ENCODE measurements around the gene SPARC.
"Not testable (repeated sequence)": the region's sequence is repeated elsewhere in the genome, so short reads cannot be mapped to it uniquely, and the experiment has no call there.

SPARC gene

GRCh38 chr5:151700820-151701219, 14.1 kb upstream of the SPARC start (continued):
- no peak for TF ChIP-seq CSRNP3 (CRISPR knock-in tag; IDR thresholded peaks at IDR 0.05)

DNA sequence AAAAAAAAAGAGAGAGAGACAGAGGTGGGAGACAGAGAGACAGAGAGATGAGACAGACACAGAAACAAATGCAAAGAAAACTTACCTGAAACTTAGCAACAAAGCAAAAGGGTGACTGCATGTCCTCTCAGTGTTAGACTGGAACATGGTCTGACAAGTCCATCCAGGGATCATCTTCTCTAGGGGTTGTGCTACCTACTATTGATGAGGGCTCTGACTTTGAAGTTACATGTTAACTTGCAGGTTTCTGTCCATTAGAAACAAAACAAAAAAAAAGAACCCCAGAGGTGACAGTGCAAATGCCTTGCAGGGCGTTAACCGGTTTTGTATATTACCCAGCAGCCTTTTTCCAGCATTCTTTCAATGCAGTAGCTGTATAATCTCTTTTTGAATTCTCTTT, 13.6 kb upstream of the SPARC start:
- no peak for ATAC-seq
- TF ChIP-seq CSDC2 (CRISPR knock-in tag; IDR thresholded peaks at IDR 0.05) (no peak), ISL1 (CRISPR knock-in tag; IDR thresholded peaks at IDR 0.05) (no peak), ARNTL (CRISPR knock-in tag; IDR thresholded peaks at IDR 0.05; ENCODE audit: borderline replicate concordance, low read depth) (no peak), BACH2 (CRISPR knock-in tag; IDR thresholded peaks at IDR 0.05; ENCODE audit: borderline replicate concordance) (no peak), TCF4 (CRISPR knock-in tag; IDR thresholded peaks at IDR 0.05; ENCODE audit: borderline replicate concordance) (no peak), ESRRG (CRISPR knock-in tag; IDR thresholded peaks at IDR 0.05) (no peak), OSR1 (CRISPR knock-in tag; IDR thresholded peaks at IDR 0.05) (no peak), PPARA (CRISPR knock-in tag; IDR thresholded peaks at IDR 0.05; ENCODE audit: borderline replicate concordance) (no peak), CSRNP3 (CRISPR knock-in tag; IDR thresholded peaks at IDR 0.05) (no peak)
- TF ChIP-seq, protein P1, sequence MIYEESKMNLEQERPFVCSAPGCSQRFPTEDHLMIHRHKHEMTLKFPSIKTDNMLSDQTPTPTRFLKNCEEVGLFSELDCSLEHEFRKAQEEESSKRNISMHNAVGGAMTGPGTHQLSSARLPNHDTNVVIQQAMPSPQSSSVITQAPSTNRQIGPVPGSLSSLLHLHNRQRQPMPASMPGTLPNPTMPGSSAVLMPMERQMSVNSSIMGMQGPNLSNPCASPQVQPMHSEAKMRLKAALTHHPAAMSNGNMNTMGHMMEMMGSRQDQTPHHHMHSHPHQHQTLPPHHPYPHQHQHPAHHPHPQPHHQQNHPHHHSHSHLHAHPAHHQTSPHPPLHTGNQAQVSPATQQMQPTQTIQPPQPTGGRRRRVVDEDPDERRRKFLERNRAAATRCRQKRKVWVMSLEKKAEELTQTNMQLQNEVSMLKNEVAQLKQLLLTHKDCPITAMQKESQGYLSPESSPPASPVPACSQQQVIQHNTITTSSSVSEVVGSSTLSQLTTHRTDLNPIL (CRISPR knock-in tag; IDR thresholded peaks at IDR 0.05; ENCODE audit: low read depth) = no peak

DNA sequence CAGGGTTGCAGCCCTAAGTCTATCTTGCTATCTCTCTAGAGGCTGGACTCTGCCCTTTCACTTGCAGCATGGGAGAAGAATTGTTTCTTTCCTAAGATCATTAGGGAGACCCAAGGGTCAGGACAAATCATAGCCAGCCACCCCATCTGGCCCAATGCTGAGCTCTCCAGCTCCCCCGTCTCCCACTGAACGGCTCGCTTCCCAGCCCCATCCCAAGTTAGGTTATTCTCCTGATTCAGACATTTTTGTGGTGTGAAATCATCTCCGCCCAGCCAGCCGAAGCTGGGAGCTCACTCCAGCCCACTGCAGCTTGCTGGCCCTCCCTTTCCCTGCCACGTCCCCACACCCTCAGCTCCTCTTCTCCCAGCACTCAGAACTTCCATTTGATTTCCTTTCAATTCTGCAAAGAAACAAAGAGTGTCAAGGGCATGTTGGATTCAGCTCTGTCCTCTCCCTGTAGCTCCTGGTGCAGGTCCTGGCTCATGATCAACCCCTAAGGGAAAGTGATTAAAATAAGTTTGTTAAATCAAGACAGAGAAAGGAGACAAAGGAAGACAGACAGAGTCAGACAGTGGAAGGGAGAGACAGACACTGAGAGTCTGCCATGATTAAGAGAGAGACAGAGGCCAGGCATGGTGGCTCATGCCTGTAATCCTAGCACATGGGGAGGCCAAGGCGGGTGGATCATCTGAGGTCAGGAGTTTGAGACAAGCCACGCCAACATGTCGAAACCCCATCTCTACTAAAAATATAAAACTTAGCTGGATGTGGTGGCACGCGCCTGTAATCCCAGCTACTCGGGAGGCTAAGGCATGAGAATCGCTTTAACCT, 12.6 kb upstream of the SPARC start:
- TF ChIP-seq, protein P1 (CRISPR knock-in tag; IDR thresholded peaks at IDR 0.05; ENCODE audit: low read depth) = 0 out of 2 replicates have a peak, but pooled peaks have one; percentile 30
- TF ChIP-seq CSRNP3 (CRISPR knock-in tag; IDR thresholded peaks at IDR 0.05) (no peak), ZFP3 (CRISPR knock-in tag; IDR thresholded peaks at IDR 0.05) (no peak), ISL1 (CRISPR knock-in tag; IDR thresholded peaks at IDR 0.05) (no peak), POU6F1 (CRISPR knock-in tag; IDR thresholded peaks at IDR 0.05; ENCODE audit: borderline replicate concordance, low read depth) (no peak), CSDC2 (CRISPR knock-in tag; IDR thresholded peaks at IDR 0.05) (no peak), ZNF565 (CRISPR knock-in tag; conservative IDR thresholded peaks at IDR 0.05; ENCODE audit: low read depth) (no peak), BACH2 (CRISPR knock-in tag; IDR thresholded peaks at IDR 0.05; ENCODE audit: borderline replicate concordance) (no peak), OSR1 (CRISPR knock-in tag; IDR thresholded peaks at IDR 0.05) (no peak)
- peak; percentile 96 for ATAC-seq

GRCh38 chr5:151698081-151698480, 11.4 kb upstream of the SPARC start:
- ATAC-seq = not testable (repeated sequence)

GRCh38 chr5:151697452-151697851, 10.7 kb upstream of the SPARC start:
- no peak for ATAC-seq
- no peak for TF ChIP-seq SNAI2 (CRISPR knock-in tag; IDR thresholded peaks at IDR 0.05)
- no peak for TF ChIP-seq PPARA (CRISPR knock-in tag; IDR thresholded peaks at IDR 0.05; ENCODE audit: borderline replicate concordance)
- no peak for TF ChIP-seq CSDC2 (CRISPR knock-in tag; IDR thresholded peaks at IDR 0.05)
- no peak for TF ChIP-seq ZNF565 (CRISPR knock-in tag; conservative IDR thresholded peaks at IDR 0.05; ENCODE audit: low read depth)
- no peak for TF ChIP-seq GLIS3 (CRISPR knock-in tag; IDR thresholded peaks at IDR 0.05)
- TF ChIP-seq, protein P2, sequence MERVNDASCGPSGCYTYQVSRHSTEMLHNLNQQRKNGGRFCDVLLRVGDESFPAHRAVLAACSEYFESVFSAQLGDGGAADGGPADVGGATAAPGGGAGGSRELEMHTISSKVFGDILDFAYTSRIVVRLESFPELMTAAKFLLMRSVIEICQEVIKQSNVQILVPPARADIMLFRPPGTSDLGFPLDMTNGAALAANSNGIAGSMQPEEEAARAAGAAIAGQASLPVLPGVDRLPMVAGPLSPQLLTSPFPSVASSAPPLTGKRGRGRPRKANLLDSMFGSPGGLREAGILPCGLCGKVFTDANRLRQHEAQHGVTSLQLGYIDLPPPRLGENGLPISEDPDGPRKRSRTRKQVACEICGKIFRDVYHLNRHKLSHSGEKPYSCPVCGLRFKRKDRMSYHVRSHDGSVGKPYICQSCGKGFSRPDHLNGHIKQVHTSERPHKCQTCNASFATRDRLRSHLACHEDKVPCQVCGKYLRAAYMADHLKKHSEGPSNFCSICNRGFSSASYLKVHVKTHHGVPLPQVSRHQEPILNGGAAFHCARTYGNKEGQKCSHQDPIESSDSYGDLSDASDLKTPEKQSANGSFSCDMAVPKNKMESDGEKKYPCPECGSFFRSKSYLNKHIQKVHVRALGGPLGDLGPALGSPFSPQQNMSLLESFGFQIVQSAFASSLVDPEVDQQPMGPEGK (CRISPR knock-in tag; IDR thresholded peaks at IDR 0.05; ENCODE audit: borderline replicate concordance) = no peak
- no peak for TF ChIP-seq ZFP30 (CRISPR knock-in tag; IDR thresholded peaks at IDR 0.05)
- no peak for TF ChIP-seq OSR1 (CRISPR knock-in tag; IDR thresholded peaks at IDR 0.05)
- no peak for TF ChIP-seq TSHZ2 (CRISPR knock-in tag; IDR thresholded peaks at IDR 0.05)
